GM21786 (cell line): Measurements from ENCODE around the gene FBP1.
"Not testable (repeated sequence)": the region's sequence is repeated elsewhere in the genome, so short reads cannot be mapped to it uniquely, and the experiment has no call there.

Experiments used
- ATAC-seq: cut with Tn5 transposase; IDR thresholded peaks from one replicate; pipeline ENCODE4 v1.9.1; 2021; ENCODE audit not compliant: unreplicated experiment

Gene FBP1

DNA sequence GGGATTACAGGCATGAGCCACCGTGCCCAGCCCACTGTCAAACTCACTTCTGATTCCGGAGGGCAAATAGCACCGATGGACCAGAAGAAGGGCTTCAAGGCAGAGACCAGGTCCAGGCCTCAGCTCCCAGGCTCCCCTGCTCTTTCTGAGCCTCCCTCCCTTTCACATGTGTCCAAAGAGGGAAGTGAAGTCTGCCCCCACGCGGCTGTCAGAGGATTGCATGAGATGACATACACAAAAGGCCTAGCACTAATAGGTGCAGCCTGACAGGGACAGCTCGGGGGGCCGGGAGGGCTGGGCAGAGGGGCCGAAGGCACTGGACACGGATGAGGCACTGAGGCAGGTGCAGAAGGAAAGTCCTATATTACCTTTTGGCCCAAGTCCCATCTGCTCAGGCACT lies 16.1 kb downstream of the FBP1 start:
- ATAC-seq = no peak

GRCh38 chr9:94622087-94622800 lies 17.1 kb downstream of the FBP1 start:
- no peak for ATAC-seq

GRCh38 chr9:94619026-94619425 lies 20.3 kb downstream of the FBP1 start:
- ATAC-seq = no peak

DNA sequence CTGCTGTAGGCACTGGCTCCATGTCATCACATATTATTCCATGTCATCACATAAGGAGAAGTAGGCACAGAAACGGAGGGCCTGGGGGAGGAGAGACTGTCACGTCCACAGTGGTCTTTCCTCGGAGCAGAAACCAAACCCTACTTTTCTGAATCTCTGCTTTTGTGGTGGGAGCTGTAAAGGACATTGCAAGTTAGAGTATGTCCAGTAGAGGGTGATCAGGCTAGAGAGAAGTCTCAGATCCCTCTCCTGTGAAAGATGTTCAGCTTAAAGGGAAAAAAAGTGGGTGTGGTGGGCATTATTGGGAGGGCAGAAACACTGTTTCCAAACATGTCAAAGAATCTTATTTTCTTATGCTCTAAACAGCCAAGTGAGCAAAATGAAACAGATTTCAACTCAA lies 26.3 kb downstream of the FBP1 start:
- no peak for ATAC-seq

- no peak for ATAC-seq
These were observed 27.2 kb downstream of the FBP1 start for GRCh38 chr9:94612071-94612470.

DNA sequence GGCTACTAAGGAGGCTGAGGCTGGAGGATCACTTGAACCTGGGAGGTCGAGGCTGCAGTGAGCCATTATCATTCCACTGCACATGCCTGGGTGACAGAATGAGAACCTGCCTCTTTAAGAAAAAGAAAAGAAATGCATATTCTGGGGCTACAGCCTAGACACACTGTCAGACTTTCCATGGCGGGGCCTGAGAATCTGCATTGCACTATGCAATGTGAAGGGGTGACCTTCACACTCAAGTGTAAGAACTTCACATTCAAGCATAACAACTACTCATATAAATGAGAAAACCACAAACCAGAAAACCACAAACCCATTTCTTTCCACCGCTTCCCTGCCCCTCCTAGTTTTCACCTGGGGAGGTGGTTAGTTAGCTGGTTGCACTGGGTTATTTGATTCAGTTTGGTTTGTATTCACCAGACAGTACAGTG lies 27.7 kb downstream of the FBP1 start:
- ATAC-seq = no peak

DNA sequence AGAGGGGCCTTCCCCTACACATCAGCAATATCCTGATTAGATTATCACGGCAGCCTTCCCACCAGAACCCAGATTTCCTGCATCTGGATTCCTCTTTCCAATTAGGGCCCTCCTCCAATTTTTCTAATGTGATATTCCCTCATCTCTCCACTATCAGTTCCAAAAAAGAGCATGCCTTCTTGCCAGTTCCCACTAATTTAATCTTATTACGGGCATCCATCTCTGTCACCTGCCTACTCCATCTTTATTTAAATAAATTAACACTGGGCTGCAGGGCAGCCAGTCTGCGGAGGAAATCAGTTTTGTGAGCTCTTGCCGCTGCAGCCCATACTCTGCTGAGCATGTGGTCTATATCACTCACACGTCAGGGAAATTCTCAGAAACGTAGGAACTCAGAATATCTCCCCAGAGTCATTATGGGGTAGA lies 29.1 kb downstream of the FBP1 start:
- ATAC-seq = no peak

DNA sequence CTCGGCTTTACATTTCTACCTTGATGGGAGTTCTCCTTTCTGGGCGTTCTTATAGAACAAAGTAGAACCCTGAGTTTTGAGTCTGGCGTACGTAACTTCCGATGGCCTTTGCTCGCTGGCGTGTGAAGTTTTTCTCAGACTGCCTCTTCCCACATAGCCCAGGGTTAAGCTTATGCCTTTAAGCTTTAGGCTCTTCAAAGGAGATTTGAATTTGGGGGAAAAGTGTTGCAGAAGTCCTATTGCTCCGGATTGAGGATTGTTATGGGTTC lies 32.0 kb downstream of the FBP1 start:
- ATAC-seq = no peak

- no peak for ATAC-seq
These were observed 32.5 kb downstream of the FBP1 start for GRCh38 chr9:94606646-94607422.

DNA sequence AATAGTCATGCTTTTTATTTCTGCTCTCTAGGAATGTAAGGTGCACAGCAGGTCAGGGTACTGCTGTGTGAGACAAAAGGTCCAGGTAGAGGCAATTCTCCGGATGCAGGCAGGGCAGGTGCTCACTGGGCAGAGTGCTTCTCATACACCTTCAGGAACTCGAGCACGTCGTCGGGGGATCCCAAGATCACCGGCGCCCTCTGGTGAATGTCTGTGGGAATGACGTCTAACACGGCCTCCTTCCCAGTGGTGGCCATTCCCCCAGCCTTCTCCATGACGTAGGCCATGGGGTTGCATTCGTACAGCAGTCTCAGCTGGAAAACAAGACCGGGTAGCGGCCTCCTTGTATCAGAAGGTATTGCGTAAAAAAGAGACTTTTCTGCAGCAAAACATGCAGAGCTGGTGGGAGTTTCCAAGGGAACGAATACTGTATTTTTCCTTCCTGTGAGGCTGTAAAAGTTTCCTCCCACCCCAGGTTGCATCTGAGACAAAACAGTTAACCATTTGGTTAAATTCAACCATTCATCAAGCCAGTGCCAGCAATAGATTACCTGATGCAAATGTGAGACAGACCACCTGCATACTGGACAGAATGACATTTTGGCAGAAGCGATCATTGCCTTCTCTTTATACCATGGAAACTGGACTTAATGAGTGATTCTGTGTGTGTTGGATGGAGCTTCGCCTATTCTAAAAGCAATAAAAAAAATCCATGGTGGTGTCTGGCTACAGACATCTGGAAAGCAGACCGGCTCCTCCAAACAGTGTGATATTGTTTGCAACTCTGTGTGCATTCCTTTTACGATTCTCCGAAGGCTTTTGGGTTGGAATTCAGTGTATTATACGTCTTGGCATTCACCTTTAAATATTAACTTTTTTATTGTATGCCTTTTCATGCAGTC lies 35.8 kb downstream of the FBP1 start:
- no peak for ATAC-seq

DNA sequence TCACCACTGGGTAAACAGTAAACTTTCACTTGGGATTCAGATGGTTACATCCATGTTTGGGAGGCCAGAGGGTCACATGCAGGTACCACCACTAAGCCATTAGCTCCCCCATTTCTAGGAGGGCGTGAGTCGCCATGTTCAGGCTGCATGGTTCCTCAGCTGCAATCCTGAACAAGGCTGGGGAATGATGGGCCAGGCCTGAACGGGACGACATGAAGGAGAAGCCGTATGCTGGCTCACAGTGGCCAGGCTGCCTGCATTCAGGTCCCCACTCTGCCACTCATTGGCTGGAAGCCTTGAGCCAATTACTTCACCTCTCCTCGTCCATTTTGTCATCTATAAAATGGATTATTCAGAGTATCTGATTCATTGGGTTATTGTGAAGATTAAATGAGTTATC lies 36.7 kb downstream of the FBP1 start:
- ATAC-seq = no peak

DNA sequence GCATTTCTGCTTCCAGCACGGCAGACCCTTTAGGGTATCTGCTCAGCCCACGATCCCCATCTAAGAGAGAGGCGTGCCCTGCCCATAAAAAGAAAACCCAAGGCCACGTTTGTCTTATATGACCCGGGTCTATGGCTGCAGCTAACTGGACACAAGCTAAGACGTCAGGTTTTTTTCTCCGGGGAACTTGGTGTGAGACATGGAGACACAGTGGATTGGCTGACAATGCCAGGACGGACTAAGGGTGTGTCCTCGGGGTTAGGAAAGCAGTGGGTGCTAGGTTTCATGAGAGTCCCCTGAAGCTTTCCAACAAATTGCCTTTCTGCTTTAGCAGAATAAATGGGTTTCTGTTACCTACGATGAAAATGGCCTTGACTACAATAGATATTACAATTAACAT lies 38.6 kb downstream of the FBP1 start:
- ATAC-seq = no peak

DNA sequence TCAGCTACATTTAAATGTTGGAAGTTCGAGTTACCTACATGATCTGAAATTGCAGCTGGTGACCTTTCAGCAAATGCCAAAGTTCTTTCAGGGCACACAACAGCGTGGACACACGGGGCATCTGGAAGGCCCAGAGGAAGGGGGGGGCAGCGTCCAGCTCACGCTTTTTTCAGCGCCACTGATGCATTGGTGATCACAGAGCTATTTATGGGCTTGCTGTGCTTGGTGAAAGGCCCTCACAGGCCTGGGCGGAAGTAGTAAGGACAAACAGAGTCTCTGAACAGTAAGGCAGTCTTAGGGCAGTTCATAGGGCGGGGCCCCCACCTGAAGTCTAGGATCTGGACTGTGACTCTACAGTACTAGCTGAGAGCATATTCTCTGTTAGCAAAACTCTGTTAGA lies 39.1 kb downstream of the FBP1 start:
- ATAC-seq = no peak

DNA sequence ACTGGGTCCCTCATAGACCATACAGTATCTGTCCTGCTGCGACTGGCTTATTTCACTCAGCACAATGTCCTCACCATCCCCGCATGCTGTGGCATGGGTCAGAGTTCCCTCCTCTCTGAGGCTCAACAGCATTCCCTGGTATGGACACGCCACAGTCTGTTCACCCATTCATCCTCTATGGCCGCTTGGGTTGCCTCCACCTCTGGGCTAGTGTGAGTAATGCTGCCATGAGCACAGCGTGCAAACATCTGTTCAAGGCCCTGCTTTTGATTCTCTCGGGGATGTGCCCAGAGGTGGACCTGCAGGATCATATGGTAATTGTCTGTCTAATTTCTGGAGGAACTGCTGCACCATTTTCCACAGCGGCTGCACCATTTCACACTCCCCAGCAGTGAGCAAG lies 40.2 kb downstream of the FBP1 start:
- no peak for ATAC-seq

DNA sequence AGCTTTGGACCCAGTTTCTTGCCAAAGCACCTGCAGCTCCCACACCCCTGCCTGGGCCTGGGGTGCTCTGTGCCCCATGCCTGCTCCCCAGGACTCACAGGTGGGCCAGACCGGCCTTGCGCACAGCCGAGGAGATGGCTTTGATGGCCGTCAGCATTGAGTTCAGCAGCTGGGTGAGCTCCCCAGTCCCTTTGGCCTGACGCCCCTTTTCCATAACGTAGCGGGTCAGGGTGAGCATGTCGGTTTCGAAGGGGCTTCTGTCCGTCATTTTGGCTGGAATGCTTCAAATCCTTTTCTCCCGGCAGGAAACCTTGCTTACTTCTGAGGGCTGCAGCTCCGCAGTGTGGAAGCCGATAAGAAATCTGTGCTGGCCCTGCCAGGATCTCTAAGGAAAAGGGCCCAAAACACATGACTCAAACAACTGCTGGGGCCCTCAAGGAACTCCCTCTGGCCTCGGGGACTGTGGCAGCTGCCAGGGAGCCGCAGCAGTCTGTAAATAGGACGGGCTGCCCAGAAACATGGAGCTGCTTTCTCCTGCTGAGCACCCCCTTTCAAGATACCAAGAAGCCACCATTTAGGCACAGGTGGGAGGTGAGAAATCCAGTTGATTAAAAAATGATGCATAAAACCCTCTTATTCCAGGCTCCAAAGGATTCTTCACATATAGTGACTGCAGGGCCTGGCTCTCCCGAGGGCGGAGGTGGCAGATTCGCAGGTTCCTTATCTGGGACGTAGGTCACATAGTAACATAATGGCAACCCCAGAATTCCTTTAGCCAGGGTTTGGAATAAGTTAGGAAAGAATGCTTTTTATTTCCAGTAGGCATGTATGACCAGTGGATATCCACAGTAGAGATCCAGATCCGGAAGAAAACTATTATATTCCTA lies 45.6 kb downstream of the FBP1 start, which contains the start of gene FBP2:
Gene FBP2, minus strand, starts transcription at position 366 of the 887 bp plus-strand sequence. Its CDS starts 98 bp downstream, at position 268.
- no peak for ATAC-seq

GRCh38 chr9:94592683-94593082 lies 46.6 kb downstream of the FBP1 start:
- ATAC-seq = not testable (repeated sequence)

GRCh38 chr9:94591876-94592275 lies 47.4 kb downstream of the FBP1 start:
- ATAC-seq = no peak

GRCh38 chr9:94591046-94591545 lies 48.2 kb downstream of the FBP1 start:
- not testable (repeated sequence) for ATAC-seq

DNA sequence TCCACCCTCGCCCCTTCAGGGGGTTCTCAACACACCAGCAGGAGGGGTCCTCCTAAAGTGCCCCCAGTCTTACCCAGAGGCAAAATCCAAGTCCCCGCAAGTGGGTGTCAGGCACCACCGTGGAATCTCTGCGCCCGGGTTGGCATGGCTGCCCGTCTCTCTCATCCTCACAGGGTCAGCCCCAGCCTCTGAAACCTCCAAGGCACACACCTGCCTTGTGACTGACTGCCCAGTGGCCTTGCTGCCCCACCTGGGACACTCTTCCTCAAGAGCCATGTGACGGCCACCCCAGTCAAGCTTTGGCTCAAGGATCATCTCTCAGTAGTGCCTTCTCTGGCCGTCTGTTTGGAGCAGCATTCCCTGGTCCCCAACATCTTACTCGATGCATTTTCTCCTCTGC lies 50.6 kb downstream of the FBP1 start:
- no peak for ATAC-seq

DNA sequence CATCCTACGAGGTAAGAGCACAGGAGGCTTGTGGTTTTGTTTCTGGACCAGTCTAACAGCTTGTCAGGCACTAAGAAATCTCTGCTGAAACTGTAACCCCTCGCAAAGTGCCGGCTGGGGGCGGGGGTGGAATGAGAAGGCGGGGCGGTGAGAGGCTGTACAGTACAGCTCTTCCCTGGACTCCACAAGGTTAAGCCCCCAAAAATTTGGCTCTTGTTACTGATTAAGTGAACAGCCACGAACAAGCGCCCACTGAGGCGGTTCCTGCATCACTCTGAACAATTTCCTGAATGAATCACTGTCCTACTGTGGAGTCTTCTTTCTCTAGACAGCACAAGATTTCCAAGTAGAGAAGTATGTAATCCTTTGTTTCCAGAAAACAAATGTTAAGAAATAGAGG lies 52.5 kb downstream of the FBP1 start:
- ATAC-seq = no peak
